ENCODE data around the gene KNTC1.

DNA sequence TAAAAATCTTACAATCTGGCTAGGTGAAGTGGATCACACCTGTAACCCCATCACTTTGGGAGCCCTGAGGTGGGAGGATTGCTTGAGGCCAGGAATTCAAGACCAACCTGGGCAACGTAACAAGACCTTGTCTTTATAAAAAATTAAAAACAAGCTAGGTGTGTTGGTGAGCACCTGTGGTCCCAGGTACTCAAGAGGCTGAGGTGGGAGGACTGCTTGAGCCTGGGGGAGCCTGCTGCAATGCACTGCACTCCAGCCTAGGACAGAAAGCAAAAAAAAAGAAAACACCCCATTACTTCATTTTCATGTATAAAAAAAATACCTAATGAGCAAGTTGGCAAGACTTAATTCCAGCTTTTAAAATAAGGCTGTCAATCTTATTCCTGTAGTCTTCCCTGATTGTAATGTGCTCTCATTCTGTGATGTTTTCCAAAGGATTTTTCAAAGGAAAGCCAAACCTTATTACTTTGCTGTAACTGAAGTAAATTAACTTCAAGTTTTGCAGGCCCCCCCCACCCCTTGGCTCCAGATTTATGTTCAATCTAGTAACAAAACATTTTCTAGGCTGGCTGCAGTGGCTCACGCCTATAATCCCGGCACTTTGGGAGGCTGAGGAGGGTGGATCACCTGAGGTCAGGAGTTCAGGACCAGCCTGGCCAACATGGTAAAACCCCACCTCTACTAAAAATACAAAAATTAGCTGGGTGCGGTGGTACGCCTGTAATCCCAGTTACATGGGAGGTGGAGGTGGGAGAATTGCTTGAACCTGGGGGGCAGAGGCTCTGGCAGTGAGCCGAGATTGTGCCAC lies 23.1 kb upstream of the KNTC1 start:
- TF ChIP-seq, protein P1, sequence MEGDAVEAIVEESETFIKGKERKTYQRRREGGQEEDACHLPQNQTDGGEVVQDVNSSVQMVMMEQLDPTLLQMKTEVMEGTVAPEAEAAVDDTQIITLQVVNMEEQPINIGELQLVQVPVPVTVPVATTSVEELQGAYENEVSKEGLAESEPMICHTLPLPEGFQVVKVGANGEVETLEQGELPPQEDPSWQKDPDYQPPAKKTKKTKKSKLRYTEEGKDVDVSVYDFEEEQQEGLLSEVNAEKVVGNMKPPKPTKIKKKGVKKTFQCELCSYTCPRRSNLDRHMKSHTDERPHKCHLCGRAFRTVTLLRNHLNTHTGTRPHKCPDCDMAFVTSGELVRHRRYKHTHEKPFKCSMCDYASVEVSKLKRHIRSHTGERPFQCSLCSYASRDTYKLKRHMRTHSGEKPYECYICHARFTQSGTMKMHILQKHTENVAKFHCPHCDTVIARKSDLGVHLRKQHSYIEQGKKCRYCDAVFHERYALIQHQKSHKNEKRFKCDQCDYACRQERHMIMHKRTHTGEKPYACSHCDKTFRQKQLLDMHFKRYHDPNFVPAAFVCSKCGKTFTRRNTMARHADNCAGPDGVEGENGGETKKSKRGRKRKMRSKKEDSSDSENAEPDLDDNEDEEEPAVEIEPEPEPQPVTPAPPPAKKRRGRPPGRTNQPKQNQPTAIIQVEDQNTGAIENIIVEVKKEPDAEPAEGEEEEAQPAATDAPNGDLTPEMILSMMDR (IDR thresholded peaks at IDR 0.05), result no peak
- TF ChIP-seq POLR2A (IDR thresholded peaks at IDR 0.05), result no peak
- TF ChIP-seq EP300 (IDR thresholded peaks at IDR 0.05), result no peak
